Measurements from ENCODE around the gene PI4K2B.

DNA sequence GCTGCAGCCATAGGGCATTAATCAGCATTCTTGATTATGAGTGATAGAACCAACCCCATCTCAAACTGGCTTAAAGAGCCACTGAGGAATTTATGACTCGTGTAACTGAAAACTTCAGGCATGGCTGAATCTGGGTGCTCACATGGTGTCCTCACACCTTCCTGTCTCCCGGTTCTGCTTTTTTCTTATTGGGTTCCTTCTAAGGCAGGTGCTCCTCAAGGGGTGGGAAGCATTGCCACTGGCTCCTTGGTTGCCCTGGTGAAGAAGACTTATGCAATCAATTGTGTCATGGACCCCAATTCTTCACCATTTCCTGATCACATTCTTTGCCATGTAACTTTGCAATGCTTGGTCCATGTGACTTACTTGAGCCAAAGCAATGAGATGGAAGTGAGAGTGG lies 74.5 kb downstream of the PI4K2B start:
- TF ChIP-seq, protein P1, sequence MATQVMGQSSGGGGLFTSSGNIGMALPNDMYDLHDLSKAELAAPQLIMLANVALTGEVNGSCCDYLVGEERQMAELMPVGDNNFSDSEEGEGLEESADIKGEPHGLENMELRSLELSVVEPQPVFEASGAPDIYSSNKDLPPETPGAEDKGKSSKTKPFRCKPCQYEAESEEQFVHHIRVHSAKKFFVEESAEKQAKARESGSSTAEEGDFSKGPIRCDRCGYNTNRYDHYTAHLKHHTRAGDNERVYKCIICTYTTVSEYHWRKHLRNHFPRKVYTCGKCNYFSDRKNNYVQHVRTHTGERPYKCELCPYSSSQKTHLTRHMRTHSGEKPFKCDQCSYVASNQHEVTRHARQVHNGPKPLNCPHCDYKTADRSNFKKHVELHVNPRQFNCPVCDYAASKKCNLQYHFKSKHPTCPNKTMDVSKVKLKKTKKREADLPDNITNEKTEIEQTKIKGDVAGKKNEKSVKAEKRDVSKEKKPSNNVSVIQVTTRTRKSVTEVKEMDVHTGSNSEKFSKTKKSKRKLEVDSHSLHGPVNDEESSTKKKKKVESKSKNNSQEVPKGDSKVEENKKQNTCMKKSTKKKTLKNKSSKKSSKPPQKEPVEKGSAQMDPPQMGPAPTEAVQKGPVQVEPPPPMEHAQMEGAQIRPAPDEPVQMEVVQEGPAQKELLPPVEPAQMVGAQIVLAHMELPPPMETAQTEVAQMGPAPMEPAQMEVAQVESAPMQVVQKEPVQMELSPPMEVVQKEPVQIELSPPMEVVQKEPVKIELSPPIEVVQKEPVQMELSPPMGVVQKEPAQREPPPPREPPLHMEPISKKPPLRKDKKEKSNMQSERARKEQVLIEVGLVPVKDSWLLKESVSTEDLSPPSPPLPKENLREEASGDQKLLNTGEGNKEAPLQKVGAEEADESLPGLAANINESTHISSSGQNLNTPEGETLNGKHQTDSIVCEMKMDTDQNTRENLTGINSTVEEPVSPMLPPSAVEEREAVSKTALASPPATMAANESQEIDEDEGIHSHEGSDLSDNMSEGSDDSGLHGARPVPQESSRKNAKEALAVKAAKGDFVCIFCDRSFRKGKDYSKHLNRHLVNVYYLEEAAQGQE (IDR thresholded peaks at IDR 0.05; ENCODE audit: insufficient replicate concordance, low read depth) = no peak
- TF ChIP-seq, protein P2, sequence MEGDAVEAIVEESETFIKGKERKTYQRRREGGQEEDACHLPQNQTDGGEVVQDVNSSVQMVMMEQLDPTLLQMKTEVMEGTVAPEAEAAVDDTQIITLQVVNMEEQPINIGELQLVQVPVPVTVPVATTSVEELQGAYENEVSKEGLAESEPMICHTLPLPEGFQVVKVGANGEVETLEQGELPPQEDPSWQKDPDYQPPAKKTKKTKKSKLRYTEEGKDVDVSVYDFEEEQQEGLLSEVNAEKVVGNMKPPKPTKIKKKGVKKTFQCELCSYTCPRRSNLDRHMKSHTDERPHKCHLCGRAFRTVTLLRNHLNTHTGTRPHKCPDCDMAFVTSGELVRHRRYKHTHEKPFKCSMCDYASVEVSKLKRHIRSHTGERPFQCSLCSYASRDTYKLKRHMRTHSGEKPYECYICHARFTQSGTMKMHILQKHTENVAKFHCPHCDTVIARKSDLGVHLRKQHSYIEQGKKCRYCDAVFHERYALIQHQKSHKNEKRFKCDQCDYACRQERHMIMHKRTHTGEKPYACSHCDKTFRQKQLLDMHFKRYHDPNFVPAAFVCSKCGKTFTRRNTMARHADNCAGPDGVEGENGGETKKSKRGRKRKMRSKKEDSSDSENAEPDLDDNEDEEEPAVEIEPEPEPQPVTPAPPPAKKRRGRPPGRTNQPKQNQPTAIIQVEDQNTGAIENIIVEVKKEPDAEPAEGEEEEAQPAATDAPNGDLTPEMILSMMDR (IDR thresholded peaks at IDR 0.05; ENCODE audit: insufficient read depth, low read length) = no peak
- TF ChIP-seq GABPA (IDR thresholded peaks at IDR 0.05; ENCODE audit: low read depth) (no peak), POLR2AphosphoS5 (IDR thresholded peaks at IDR 0.05; ENCODE audit: low read depth) (no peak)

Measured in HL-60 (cell line).